Keratinocyte (primary cell): ENCODE measurements around the gene PLD2. TPM values are rescaled to one million over a fixed set of nuclear protein-coding genes. Genes with fewer than 3 reads are reported as not detected.

Experiments
- DNase-seq: peaks from one replicate; pipeline ENCODE4 v3.0.0-alpha.2; 2011; ENCODE audit warnings: low read depth, missing footprints, low spot score
- FAIRE-seq: peaks from 2 replicates; lab custom pipeline; 2011; peaks lifted over from hg19 to GRCh38; lab: Jason Lieb, UNC
- H2AFZ ChIP-seq: 2 replicates; pipeline ENCODE4 v1.6.0; 2012; ENCODE audit warnings: low read length, control low read depth, inconsistent platforms; ENCODE audit not compliant: control insufficient read depth
- H3K27ac ChIP-seq: 2 replicates; pipeline ENCODE4 v1.5.1; 2011; ENCODE audit warnings: low read length; ENCODE audit not compliant: control insufficient read depth, insufficient read depth
- H3K27me3 ChIP-seq: 3 replicates; pipeline ENCODE4 v1.6.0; 2011; ENCODE audit warnings: low read length; ENCODE audit not compliant: control insufficient read depth, insufficient read depth; ENCODE audit errors: extremely low read depth
- H3K36me3 ChIP-seq, 2 experiments: 2 replicates in 1 of 2; 3 replicates in 1 of 2; pipeline ENCODE4 v1.5.1; 2011; ENCODE audit warnings: low read length in 2 of 2, mild to moderate bottlenecking in 1 of 2; ENCODE audit not compliant: control insufficient read depth in 2 of 2, insufficient read depth in 2 of 2; ENCODE audit errors: extremely low read depth in 1 of 2
- H3K4me1 ChIP-seq: 3 replicates; pipeline ENCODE4 v1.5.1; 2011; ENCODE audit warnings: low read length; ENCODE audit not compliant: control insufficient read depth, insufficient read depth; ENCODE audit errors: extremely low read depth
- H3K4me2 ChIP-seq: 3 replicates; pipeline ENCODE4 v1.6.0; 2011; ENCODE audit warnings: low read depth, low read length; ENCODE audit not compliant: control insufficient read depth, insufficient read depth; ENCODE audit errors: extremely low read depth
- H3K4me3 ChIP-seq, 3 experiments: fragments of 200-600 bp in 1 of 3; sonication (generic) in 1 of 3; 2 replicates in 2 of 3; 3 replicates in 1 of 3; pipeline ENCODE4 v1.5.1; 2011 to 2016; ENCODE audit warnings: low read length in 3 of 3, mild to moderate bottlenecking in 3 of 3, control low read depth in 2 of 3, inconsistent platforms in 1 of 3, low read depth in 1 of 3, mixed read lengths in 1 of 3, mixed run types in 1 of 3, moderate library complexity in 1 of 3; ENCODE audit not compliant: control insufficient read depth in 2 of 3, insufficient read depth in 2 of 3; ENCODE audit errors: extremely low read depth in 1 of 3
- H3K79me2 ChIP-seq: 2 replicates; pipeline ENCODE4 v1.6.0; 2012; ENCODE audit warnings: low read length; ENCODE audit not compliant: control insufficient read depth, insufficient read depth
- H3K9ac ChIP-seq: 3 replicates; pipeline ENCODE4 v1.6.0; 2011; ENCODE audit warnings: low read length; ENCODE audit not compliant: control insufficient read depth, insufficient read depth; ENCODE audit errors: extremely low read depth
- H3K9me1 ChIP-seq: 3 replicates; pipeline ENCODE4 v1.6.0; 2011; ENCODE audit warnings: low read length; ENCODE audit not compliant: control insufficient read depth, insufficient read depth; ENCODE audit errors: extremely low read depth
- H3K9me3 ChIP-seq: 2 replicates; pipeline ENCODE4 v1.5.1; 2012; ENCODE audit warnings: low read depth, low read length; ENCODE audit not compliant: control insufficient read depth
- H4K20me1 ChIP-seq: 3 replicates; pipeline ENCODE4 v1.6.0; 2011; ENCODE audit warnings: low read length; ENCODE audit not compliant: control insufficient read depth, insufficient read depth; ENCODE audit errors: extremely low read depth
- EZH2 ChIP-seq: IDR thresholded peaks from one replicate; pipeline ENCODE4 v1.6.1; 2012; ENCODE audit warnings: inconsistent platforms, mild to moderate bottlenecking, low read length, moderate library complexity
- dilution Hi-C: fragments of 300-500 bp; cut with MboI; formaldehyde crosslinking; loops from one replicate; pipeline ENCODE4 v1.7.0; 2020; ENCODE audit warnings: low sequenced_read_pairs; ENCODE audit not compliant: extremely low pct_ligation_motif_present
- polyA plus RNA-seq, 5 experiments: library from polyadenylated mRNA; depleted of rRNA in 3 of 5; stranded (reverse) in 3 of 5; stranded (forward) in 1 of 5; unstranded in 1 of 5; fragments of >200 nt; gene quantifications; 1 replicate in 1 of 5; 2 replicates in 3 of 5; 3 replicates in 1 of 5; pipeline versions ENCODE4 v1.2.1 to v1.2.3, GENCODE V29; 2011 to 2012; ENCODE audit warnings: missing spikeins in 2 of 5, low read depth in 1 of 5, low replicate concordance in 1 of 5
- TF ChIP-seq, protein P1 (sequence below), 3 experiments: IDR thresholded peaks in 1 of 3; conservative IDR thresholded peaks in 1 of 3; optimal IDR thresholded peaks in 1 of 3; 2 replicates in 2 of 3; 3 replicates in 1 of 3; pipeline versions ENCODE3 to v1.5.1; 2011; ENCODE audit warnings: low read length in 3 of 3, mild to moderate bottlenecking in 3 of 3, moderate library complexity in 2 of 3, control low read depth in 1 of 3, inconsistent platforms in 1 of 3; ENCODE audit not compliant: insufficient read depth in 2 of 3; ENCODE audit errors: extremely low read depth in 1 of 3

Gene PLD2
- polyA plus RNA-seq, 1 donor (not counting 4 experiments of a cell fraction or from before 2014, with no cell fraction given): 33.3 TPM

DNA sequence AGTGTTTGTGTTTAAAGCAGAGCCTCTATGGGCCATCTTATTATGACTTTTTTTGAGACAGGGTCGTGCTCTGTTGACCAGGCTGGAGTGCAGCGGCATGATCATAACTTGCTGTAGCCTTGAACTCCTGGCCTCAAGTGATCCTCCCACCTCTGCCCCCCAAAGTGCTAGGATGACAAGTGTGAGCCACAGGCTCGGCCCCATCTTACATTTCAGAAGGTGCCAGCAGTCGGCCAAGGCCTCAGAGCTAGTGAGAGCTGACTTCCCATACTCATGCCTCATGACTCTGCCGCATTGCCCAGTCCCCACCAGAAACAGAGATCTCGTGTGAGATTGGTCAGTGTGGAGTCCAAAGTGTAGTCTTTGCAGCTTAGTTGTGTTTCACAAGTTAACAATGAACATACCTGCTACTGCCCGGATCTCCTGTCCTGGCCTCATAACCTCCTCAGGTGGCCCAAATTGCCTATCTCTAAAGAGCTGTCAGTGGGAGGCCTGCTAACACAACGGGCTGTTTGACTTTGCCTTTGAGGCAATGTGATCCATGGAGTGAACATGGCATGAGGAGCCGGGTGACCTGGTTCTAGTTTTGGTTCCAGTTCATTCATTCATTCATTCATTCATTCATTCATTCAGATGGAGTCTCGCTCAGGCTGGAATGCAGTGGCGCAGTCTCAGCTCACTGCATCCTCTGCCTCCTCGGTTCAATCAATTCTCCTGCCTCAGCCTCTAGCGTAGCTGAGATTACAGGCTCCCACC is 39.9 kb downstream of the PLD2 start:
- no peaks in the 10 kb centered on the region for H4K20me1 ChIP-seq
- peak overlapping the region; percentile 94 for H3K27ac ChIP-seq
- DNase-seq (no peak), FAIRE-seq (no peak)
- H3K9ac ChIP-seq: no peak overlapping the region
- H3K4me1 ChIP-seq: peaks cover 49% of the 10 kb centered on the region
- peaks cover 2% of the 10 kb centered on the region for H3K9me1 ChIP-seq
- dilution Hi-C loops: no loop called here
- H3K9me3 ChIP-seq: no peaks in the 10 kb centered on the region
- H3K79me2 ChIP-seq: peaks cover 71% of the 10 kb centered on the region
- no peak overlapping the region for H2AFZ ChIP-seq
- no peak overlapping the region for H3K4me3 ChIP-seq
- peaks cover 11% of the 10 kb centered on the region in 2 experiments for H3K36me3 ChIP-seq
- TF ChIP-seq EZH2: no peak
- TF ChIP-seq, protein P1, sequence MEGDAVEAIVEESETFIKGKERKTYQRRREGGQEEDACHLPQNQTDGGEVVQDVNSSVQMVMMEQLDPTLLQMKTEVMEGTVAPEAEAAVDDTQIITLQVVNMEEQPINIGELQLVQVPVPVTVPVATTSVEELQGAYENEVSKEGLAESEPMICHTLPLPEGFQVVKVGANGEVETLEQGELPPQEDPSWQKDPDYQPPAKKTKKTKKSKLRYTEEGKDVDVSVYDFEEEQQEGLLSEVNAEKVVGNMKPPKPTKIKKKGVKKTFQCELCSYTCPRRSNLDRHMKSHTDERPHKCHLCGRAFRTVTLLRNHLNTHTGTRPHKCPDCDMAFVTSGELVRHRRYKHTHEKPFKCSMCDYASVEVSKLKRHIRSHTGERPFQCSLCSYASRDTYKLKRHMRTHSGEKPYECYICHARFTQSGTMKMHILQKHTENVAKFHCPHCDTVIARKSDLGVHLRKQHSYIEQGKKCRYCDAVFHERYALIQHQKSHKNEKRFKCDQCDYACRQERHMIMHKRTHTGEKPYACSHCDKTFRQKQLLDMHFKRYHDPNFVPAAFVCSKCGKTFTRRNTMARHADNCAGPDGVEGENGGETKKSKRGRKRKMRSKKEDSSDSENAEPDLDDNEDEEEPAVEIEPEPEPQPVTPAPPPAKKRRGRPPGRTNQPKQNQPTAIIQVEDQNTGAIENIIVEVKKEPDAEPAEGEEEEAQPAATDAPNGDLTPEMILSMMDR (optimal IDR thresholded peaks at IDR 0.05 in 1 of 3, IDR thresholded peaks at IDR 0.05 in 1 of 3, conservative IDR thresholded peaks at IDR 0.05 in 1 of 3; ENCODE audit: extremely low read depth in 1 of 3, insufficient read depth in 2 of 3, low read length in 3 of 3): no peak
- no peak overlapping the region for H3K4me2 ChIP-seq
- H3K27me3 ChIP-seq: no peaks in the 10 kb centered on the region

DNA sequence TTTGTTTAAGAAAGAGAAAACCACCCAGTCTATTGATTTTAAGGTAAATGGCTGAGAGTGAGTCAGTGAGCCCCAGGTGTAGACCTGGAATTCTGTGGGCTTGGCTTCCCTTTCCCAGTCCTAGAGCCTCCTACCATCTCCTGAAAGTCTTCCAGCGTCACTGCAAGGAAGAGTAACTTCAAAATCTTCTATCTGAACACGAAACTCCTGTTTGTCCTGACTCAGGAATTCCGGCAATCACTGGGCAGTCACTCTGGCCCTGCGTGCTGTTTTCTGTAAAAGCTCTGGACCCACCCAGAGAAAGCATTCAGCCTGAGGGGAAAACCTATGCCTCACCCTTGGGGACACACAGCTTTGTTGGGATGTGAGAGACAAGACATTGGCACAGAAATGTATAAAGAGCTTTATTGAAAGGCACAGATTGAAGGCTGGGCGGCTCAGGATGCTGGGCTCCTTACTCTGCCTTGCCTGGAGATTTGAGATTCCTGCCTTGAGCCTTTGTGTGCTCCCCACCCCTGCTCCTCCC is 42.1 kb downstream of the PLD2 start:
- H3K4me3 ChIP-seq: peak overlapping the region in 2 of 3 experiments; percentile 15 to 35
- no peaks in the 10 kb centered on the region for H3K27me3 ChIP-seq
- no peak for TF ChIP-seq EZH2
- TF ChIP-seq, protein P1 (optimal IDR thresholded peaks at IDR 0.05 in 1 of 3, IDR thresholded peaks at IDR 0.05 in 1 of 3, conservative IDR thresholded peaks at IDR 0.05 in 1 of 3; ENCODE audit: extremely low read depth in 1 of 3, insufficient read depth in 2 of 3, low read length in 3 of 3): no peak
- peaks cover 62% of the 10 kb centered on the region for H3K79me2 ChIP-seq
- H3K36me3 ChIP-seq: peaks cover 9 to 17% of the 10 kb centered on the region in 2 experiments
- no peak overlapping the region for H2AFZ ChIP-seq
- H4K20me1 ChIP-seq: no peaks in the 10 kb centered on the region
- H3K4me2 ChIP-seq: peak overlapping the region; percentile 60
- H3K4me1 ChIP-seq: peaks cover 66% of the 10 kb centered on the region
- no peaks in the 10 kb centered on the region for H3K9me3 ChIP-seq
- peak; percentile 95 for FAIRE-seq
- DNase-seq: no peak
- peak overlapping the region; percentile 38 for H3K9ac ChIP-seq
- peaks cover 2% of the 10 kb centered on the region for H3K9me1 ChIP-seq
- peak overlapping the region; percentile 94 for H3K27ac ChIP-seq
- dilution Hi-C loops: no loop called here
